ENCODE results near the gene ERCC4. TPM values are rescaled to one million over a fixed set of nuclear protein-coding genes. Genes with fewer than 3 reads are reported as not detected.

The ERCC4 gene
- total RNA-seq, 1 donor from 2014 or later: 16.4 TPM

DNA sequence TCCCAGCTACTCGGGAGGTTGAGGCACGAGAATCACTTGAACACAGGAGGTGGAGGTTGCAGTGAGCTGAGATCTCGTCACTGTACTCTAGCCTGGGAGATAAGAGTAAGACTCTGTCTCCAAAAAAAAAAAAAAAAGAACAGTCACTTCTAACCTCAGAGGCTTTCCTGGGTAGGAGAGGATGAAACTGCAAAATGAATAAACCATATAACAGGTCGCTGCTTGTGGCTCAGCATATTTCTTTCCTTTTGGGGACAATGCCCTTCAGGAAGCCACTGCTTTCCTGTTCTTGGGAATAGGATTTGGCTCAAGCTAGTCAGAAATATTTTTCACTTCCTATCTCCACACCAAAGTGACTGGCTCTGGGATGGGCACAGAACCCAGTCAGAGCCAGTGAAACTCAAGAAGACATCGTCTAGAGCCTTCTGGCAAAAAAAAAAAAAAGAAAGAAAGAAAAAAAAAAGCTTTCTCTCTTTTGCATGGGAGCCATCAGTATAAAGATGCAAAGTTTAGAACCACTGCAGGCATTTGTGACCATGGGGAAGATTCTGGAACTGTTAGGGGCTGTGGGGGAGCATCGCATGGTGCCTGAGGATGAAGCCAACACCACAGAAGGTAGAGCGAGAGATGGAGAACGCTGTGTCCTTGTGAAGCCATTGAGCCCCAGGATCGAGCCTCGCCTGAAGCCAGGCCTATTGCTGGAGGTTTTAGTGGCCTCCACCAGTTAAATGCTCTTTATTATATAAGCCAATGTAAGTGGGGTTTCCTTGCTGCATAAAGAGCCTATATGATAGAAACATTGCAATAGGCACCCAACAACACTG lies 79.3 kb downstream of the ERCC4 start:
- TF ChIP-seq, protein P1, sequence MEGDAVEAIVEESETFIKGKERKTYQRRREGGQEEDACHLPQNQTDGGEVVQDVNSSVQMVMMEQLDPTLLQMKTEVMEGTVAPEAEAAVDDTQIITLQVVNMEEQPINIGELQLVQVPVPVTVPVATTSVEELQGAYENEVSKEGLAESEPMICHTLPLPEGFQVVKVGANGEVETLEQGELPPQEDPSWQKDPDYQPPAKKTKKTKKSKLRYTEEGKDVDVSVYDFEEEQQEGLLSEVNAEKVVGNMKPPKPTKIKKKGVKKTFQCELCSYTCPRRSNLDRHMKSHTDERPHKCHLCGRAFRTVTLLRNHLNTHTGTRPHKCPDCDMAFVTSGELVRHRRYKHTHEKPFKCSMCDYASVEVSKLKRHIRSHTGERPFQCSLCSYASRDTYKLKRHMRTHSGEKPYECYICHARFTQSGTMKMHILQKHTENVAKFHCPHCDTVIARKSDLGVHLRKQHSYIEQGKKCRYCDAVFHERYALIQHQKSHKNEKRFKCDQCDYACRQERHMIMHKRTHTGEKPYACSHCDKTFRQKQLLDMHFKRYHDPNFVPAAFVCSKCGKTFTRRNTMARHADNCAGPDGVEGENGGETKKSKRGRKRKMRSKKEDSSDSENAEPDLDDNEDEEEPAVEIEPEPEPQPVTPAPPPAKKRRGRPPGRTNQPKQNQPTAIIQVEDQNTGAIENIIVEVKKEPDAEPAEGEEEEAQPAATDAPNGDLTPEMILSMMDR (IDR thresholded peaks at IDR 0.05; ENCODE audit: unreplicated experiment): no peak
- Mint-ChIP-seq H3K27me3 (ENCODE audit: low read depth) (no peaks in the 10 kb centered on the region), H3K4me1 (peaks cover 23% of the 10 kb centered on the region), H3K27ac (no peak overlapping the region), H3K4me3 (no peak overlapping the region), H3K36me3 (no peaks in the 10 kb centered on the region), H3K9me3 (no peaks in the 10 kb centered on the region)
- no peak for DNase-seq (ENCODE audit: low spot score in 2 of 2, unreplicated experiment in 2 of 2)

DNA sequence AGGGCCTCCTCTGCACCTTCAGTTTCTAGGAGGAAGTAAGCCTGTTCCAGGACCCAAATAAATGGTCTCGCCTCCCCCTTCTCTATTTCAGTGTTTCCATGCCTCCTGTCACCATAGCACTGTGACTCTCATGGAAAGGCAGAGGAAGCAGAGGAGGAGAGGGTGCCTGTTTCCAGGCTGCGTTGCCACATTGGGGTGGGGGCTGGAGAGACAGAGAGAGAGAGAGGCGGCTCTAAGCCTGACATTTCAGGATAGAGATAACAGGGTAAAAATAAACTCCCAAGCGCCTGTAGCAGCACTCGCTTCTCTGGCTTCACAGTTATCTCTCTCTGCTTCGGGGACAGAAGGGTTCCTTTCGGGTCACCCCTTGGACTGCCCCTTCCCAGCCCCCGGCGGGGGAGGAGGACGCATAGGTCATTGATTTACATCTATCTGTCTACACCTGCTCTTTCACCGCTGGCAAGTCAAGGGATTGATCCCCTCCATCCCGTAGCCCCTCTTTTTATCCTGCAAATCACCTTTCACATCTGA lies 80.0 kb downstream of the ERCC4 start:
- H3K4me1 Mint-ChIP-seq: peaks cover 25% of the 10 kb centered on the region
- H3K36me3 Mint-ChIP-seq: no peaks in the 10 kb centered on the region
- no peak overlapping the region for H3K27ac Mint-ChIP-seq

DNA sequence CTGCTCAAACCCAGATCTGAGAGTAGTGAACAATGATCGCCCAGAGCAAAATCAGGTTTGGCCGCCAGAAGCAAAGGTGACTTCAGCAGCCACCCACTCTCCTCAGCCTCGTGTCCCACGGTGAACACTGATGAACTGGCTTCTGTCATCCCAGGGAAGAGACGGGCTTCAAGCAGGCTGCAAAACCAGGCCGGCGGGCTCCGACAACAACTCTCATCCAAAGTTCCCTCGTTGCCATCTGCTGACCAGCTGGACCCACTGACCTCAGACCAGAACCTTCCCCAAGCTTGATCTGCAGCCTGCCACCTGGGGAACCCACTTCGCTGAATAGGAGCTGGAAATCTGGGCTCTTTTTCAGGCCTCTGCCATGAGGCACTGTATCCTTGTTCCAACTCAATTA lies 81.6 kb downstream of the ERCC4 start:
- H3K9me3 Mint-ChIP-seq: no peaks in the 10 kb centered on the region
- peaks cover 30% of the 10 kb centered on the region for H3K4me1 Mint-ChIP-seq
- H3K27ac Mint-ChIP-seq: no peak overlapping the region
- H3K36me3 Mint-ChIP-seq: no peaks in the 10 kb centered on the region
- TF ChIP-seq, protein P1 (IDR thresholded peaks at IDR 0.05; ENCODE audit: unreplicated experiment): no peak
- H3K4me3 Mint-ChIP-seq: no peak overlapping the region
- no peak for DNase-seq (ENCODE audit: low spot score in 2 of 2, unreplicated experiment in 2 of 2)
- H3K27me3 Mint-ChIP-seq (ENCODE audit: low read depth): no peaks in the 10 kb centered on the region

More for the DNA sequence above, 80.0 kb downstream of the ERCC4 start:
- no peak overlapping the region for H3K4me3 Mint-ChIP-seq
- no peaks in the 10 kb centered on the region for H3K27me3 Mint-ChIP-seq (ENCODE audit: low read depth)
- TF ChIP-seq, protein P1 (IDR thresholded peaks at IDR 0.05; ENCODE audit: unreplicated experiment): no peak
- DNase-seq (ENCODE audit: low spot score in 2 of 2, unreplicated experiment in 2 of 2): no peak
- no peaks in the 10 kb centered on the region for H3K9me3 Mint-ChIP-seq

Other genes with a start within 250 kb of the ERCC4 start
- 74.7 to 77.5 TPM (median 75.6 TPM) in 3 replicates for gene MRTFB, start 151.2 kb downstream of the ERCC4 start, total RNA-seq

Measured in mesothelial cell of epicardium (in vitro differentiated cells).